GM19397 (cell line): Measurements from ENCODE around the gene TSPAN3.

ENCODE experiments used
- ATAC-seq: cut with Tn5 transposase; IDR thresholded peaks from one replicate; pipeline ENCODE4 v1.9.1; 2021; ENCODE audit warnings: mild to moderate bottlenecking, moderate library complexity; ENCODE audit not compliant: unreplicated experiment

Gene TSPAN3

DNA sequence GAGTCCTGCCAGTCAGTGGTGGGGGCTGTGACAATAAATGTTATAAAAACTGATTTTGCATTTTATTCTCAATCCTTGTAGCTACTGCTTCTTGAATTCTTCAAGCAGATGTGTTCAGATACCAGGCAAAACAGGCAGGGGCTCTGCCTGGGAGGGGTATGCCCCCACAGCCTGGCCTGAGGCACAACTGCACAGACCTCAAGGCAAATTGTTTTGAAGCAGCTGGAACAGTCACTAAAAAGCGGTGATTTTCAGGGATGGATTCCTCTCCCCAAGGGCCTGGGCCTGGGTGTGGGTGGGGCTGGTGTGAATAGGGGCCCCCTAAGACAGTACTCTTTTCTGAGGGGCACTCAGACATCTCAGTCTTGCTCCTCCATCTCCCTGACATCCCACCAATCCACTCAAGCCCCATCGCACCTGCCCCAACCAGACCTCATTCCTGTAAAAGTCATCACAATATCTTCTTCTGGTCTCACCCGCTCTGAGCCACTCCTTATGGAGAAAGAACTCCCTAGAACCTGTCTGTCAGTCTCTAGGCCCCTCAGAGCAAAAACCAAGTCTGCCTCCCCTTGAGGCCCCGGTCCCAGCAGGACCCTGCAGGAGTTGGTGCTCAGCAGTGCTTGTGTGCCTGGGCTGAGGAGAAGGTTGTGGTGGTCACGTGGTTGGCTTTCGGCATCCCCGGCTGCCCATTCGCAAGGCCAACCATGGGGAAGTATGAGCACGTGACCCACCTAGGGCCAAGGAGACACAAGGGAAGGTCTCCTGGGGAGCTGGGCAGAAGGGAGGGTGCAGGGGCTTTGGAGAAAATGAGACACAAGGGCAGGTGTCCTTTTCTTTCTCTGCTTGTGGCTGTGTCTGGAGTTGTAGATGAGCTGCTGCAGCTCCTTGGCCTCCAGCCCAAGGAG, 78.9 kb downstream of the TSPAN3 start:
- ATAC-seq, result no peak
